GM12891 (cell line): ENCODE data around the gene CHRNA4.

ENCODE experiments used
- POLR2A ChIP-seq: IDR thresholded peaks from 2 replicates; pipeline ENCODE4 v1.6.1; 2011; ENCODE audit warnings: low read depth, low read length, control low read depth
- POLR2AphosphoS5 ChIP-seq: IDR thresholded peaks from 2 replicates; pipeline ENCODE4 v1.6.1; 2011; ENCODE audit warnings: low read depth, low read length, control low read depth
- POU2F2 ChIP-seq: IDR thresholded peaks from 2 replicates; pipeline ENCODE4 v1.6.1; 2011; ENCODE audit warnings: low read depth, mild to moderate bottlenecking, control low read depth, low read length, moderate library complexity
- SPI1 ChIP-seq: IDR thresholded peaks from 2 replicates; pipeline ENCODE4 v1.6.1; 2011; ENCODE audit warnings: low read depth, low read length, control low read depth
- TAF1 ChIP-seq: IDR thresholded peaks from 2 replicates; pipeline ENCODE4 v1.6.1; 2011; ENCODE audit warnings: low read depth, low read length, control low read depth

DNA sequence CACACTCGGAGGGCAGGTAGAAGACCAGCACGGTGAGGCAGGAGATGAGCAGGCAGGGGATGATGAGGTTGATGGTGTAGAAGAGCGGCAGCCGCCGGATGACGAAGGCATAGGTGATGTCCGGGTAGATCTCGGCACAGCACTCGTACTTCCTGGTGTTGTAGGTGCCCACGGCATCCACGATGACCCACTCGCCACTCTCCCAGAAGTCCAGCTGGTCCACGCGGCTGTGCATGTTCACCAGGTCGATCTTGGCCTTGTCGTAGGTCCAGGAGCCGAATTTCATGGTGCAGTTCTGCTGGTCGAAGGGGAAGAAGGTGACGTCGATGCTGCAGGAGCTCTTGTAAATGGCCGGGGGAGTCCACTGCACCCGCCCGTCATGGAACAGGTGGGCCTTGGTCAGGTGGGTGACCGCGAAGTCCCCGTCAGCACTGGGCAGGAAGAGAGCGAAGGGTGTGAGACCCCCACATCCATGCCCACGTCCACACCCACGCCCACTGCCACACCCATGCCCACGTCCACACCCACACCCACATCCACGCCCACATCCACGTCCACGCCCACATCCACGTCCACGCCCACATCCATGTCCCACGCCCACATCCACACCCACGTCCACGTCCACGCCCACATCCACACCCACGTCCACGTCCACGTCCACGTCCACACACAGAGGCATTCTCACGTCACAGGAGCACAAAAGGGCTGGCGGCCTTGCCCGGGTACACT is 10.4 kb downstream of the CHRNA4 start:
- TF ChIP-seq POLR2AphosphoS5 (no peak), POLR2A (no peak), TAF1 (no peak), POU2F2 (no peak), SPI1 (no peak)
